WTC11 (cell line): ENCODE measurements around the gene AFAP1L2. TPM values are rescaled to one million over a fixed set of nuclear protein-coding genes. Genes with fewer than 3 reads are reported as not detected.

Experiments
- ATAC-seq: fragments of 200-7000 bp; cut with Tn5 transposase; 2 replicates; pipeline ENCODE4 v1.10.0; 2021; ENCODE audit warnings: mild to moderate bottlenecking, moderate library complexity
- CTCF ChIA-PET: fragments of 300-600 bp; sonication (Branson Sonifier 250); formaldehyde crosslinking; loops from one replicate; lab custom pipeline; 2021; ENCODE audit warnings: antibody characterized with exemption; lab: Charles Lee
- POLR2A ChIA-PET: fragments of 350-600 bp; sonication (Branson Sonifier 250); formaldehyde crosslinking; loops from one replicate; lab custom pipeline; 2021; ENCODE audit warnings: antibody characterized with exemption; lab: Charles Lee
- DNase-seq: peaks from one replicate; pipeline ENCODE4 v3.0.0; 2021; ENCODE audit warnings: low spot score
- H3K27ac Mint-ChIP-seq: 2 replicates; pipeline ENCODE4 v1.8.0; 2021; ENCODE audit warnings: mixed read lengths
- H3K27me3 Mint-ChIP-seq: 2 replicates; pipeline ENCODE4 v1.8.0; 2021; ENCODE audit warnings: low read depth, mild to moderate bottlenecking, moderate library complexity, mixed read lengths
- H3K36me3 Mint-ChIP-seq: 2 replicates; pipeline ENCODE4 v1.8.0; 2021; ENCODE audit warnings: mixed read lengths
- H3K4me1 Mint-ChIP-seq: 2 replicates; pipeline ENCODE4 v1.8.0; 2022; ENCODE audit warnings: mixed read lengths
- H3K4me3 Mint-ChIP-seq: 2 replicates; pipeline ENCODE4 v1.8.0; 2021; ENCODE audit warnings: mild to moderate bottlenecking, moderate library complexity, mixed read lengths
- H3K9me3 Mint-ChIP-seq: 2 replicates; pipeline ENCODE4 v1.8.0; 2021; ENCODE audit warnings: mixed read lengths
- AR ChIP-seq: fragments of 250-450 bp; sonication (Bioruptor Pico); IDR thresholded peaks from 2 replicates; pipeline ENCODE4 v1.9.0; 2021; ENCODE audit warnings: mild to moderate bottlenecking
- ARID4B ChIP-seq: sonication (generic); formaldehyde crosslinking; IDR thresholded peaks from 2 replicates; pipeline ENCODE4 v1.8.0; 2023; ENCODE audit warnings: missing genetic modification reagents, mild to moderate bottlenecking, borderline replicate concordance
- ATF1 ChIP-seq: sonication (generic); formaldehyde crosslinking; IDR thresholded peaks from 2 replicates; pipeline ENCODE4 v1.8.1; 2023; ENCODE audit warnings: mild to moderate bottlenecking, moderate library complexity, missing genetic modification reagents
- CBFB ChIP-seq: sonication (generic); formaldehyde crosslinking; IDR thresholded peaks from 2 replicates; pipeline ENCODE4 v1.8.1; 2022; ENCODE audit warnings: mild to moderate bottlenecking, low read depth, missing genetic modification reagents
- CREM ChIP-seq: sonication (generic); formaldehyde crosslinking; IDR thresholded peaks from 2 replicates; pipeline ENCODE4 v1.8.1; 2022; ENCODE audit warnings: mild to moderate bottlenecking, missing genetic modification reagents, moderate library complexity
- E2F4 ChIP-seq: sonication (generic); formaldehyde crosslinking; IDR thresholded peaks from 2 replicates; pipeline ENCODE4 v1.8.1; 2022; ENCODE audit warnings: low read depth, mild to moderate bottlenecking, moderate library complexity, missing genetic modification reagents, borderline replicate concordance
- ERG ChIP-seq: fragments of 250-450 bp; sonication (Bioruptor Pico); IDR thresholded peaks from 2 replicates; pipeline ENCODE4 v1.8.0; 2021; ENCODE audit warnings: mild to moderate bottlenecking
- GABPB1 ChIP-seq: sonication (generic); formaldehyde crosslinking; IDR thresholded peaks from 2 replicates; pipeline ENCODE4 v1.8.1; 2023; ENCODE audit warnings: mild to moderate bottlenecking, missing genetic modification reagents
- GRHL2 ChIP-seq: fragments of 250-450 bp; sonication (Bioruptor Pico); IDR thresholded peaks from 2 replicates; pipeline ENCODE4 v1.8.0; 2022; ENCODE audit warnings: mild to moderate bottlenecking, moderate library complexity; ENCODE audit not compliant: insufficient replicate concordance, severe bottlenecking
- GTF2I ChIP-seq: fragments of 250-450 bp; sonication (Bioruptor Pico); conservative IDR thresholded peaks from 2 replicates; pipeline ENCODE4 v1.4.0; 2021; ENCODE audit warnings: mild to moderate bottlenecking
- JUN ChIP-seq: sonication (generic); formaldehyde crosslinking; IDR thresholded peaks from 2 replicates; pipeline ENCODE4 v1.8.0; 2023; ENCODE audit warnings: mild to moderate bottlenecking, missing genetic modification reagents
- NFE2L1 ChIP-seq: sonication (generic); formaldehyde crosslinking; IDR thresholded peaks from 2 replicates; pipeline ENCODE4 v1.8.1; 2023; ENCODE audit warnings: missing genetic modification reagents
- NR2C2 ChIP-seq: sonication (generic); formaldehyde crosslinking; IDR thresholded peaks from 2 replicates; pipeline ENCODE4 v1.8.0; 2022; ENCODE audit warnings: mild to moderate bottlenecking, missing genetic modification reagents
- OVOL2 ChIP-seq: fragments of 250-450 bp; sonication (Bioruptor Pico); IDR thresholded peaks from 2 replicates; pipeline ENCODE4 v1.9.0; 2021; ENCODE audit warnings: mild to moderate bottlenecking, borderline replicate concordance
- PRRX2 ChIP-seq: fragments of 250-450 bp; sonication (Bioruptor Pico); IDR thresholded peaks from 2 replicates; pipeline ENCODE4 v1.8.0; 2021; ENCODE audit warnings: mild to moderate bottlenecking
- STAT6 ChIP-seq: sonication (generic); formaldehyde crosslinking; conservative IDR thresholded peaks from 2 replicates; pipeline ENCODE4 v1.8.1; 2023; ENCODE audit warnings: mild to moderate bottlenecking, low read depth, missing genetic modification reagents, moderate library complexity
- ZBTB43 ChIP-seq: sonication (generic); formaldehyde crosslinking; IDR thresholded peaks from 2 replicates; pipeline ENCODE4 v1.8.1; 2023; ENCODE audit warnings: mild to moderate bottlenecking, missing genetic modification reagents
- ZNF138 ChIP-seq: sonication (generic); formaldehyde crosslinking; conservative IDR thresholded peaks from 2 replicates; pipeline ENCODE4 v1.8.1; 2022; ENCODE audit warnings: mild to moderate bottlenecking, moderate library complexity, missing genetic modification reagents
- ZNF317 ChIP-seq: sonication (generic); formaldehyde crosslinking; IDR thresholded peaks from 2 replicates; pipeline ENCODE4 v1.8.1; 2023; ENCODE audit warnings: low read depth, mild to moderate bottlenecking, moderate library complexity, missing genetic modification reagents, borderline replicate concordance
- ZNF396 ChIP-seq: fragments of 250-450 bp; sonication (Bioruptor Pico); IDR thresholded peaks from 2 replicates; pipeline ENCODE4 v1.8.0; 2021; ENCODE audit warnings: mild to moderate bottlenecking, moderate library complexity, borderline replicate concordance
- total RNA-seq: library from RNA; stranded (reverse); gene quantifications from 3 replicates; pipeline ENCODE4 v1.2.3, GENCODE V29; 2021

The AFAP1L2 gene
- total RNA-seq, 1 experiment from 2014 or later = 5.0 TPM

GRCh38 chr10:114420811-114421485, 16.6 kb upstream of the AFAP1L2 start:
- DNase-seq (no peak), ATAC-seq (no peak)
- POLR2A ChIA-PET = no interaction called here
- Mint-ChIP-seq H3K4me1 (no peaks in the 10 kb centered on the region), H3K27me3 (peaks cover 5% of the 10 kb centered on the region), H3K4me3 (no peak overlapping the region), H3K27ac (no peak overlapping the region), H3K36me3 (no peaks in the 10 kb centered on the region), H3K9me3 (peaks cover 15% of the 10 kb centered on the region)
- no peak for TF ChIP-seq ZNF396 (CRISPR knock-in tag)
- no peak for TF ChIP-seq ATF1 (CRISPR knock-in tag)
- no peak for TF ChIP-seq CBFB
- TF ChIP-seq ZNF317 (CRISPR knock-in tag) = no peak
- TF ChIP-seq ERG (CRISPR knock-in tag) = no peak
- TF ChIP-seq PRRX2 (CRISPR knock-in tag) = no peak
- CTCF ChIA-PET = no interaction called here

GRCh38 chr10:114418109-114418508, 13.8 kb upstream of the AFAP1L2 start:
- ChIA-PET POLR2A (no interaction called here), CTCF (no interaction called here)
- no peak overlapping the region for H3K27ac Mint-ChIP-seq
- ATAC-seq = no peak
- no peak overlapping the region for H3K4me3 Mint-ChIP-seq
- H3K9me3 Mint-ChIP-seq = peaks cover 10% of the 10 kb centered on the region
- no peak for DNase-seq
- H3K36me3 Mint-ChIP-seq = no peaks in the 10 kb centered on the region
- peaks cover 5% of the 10 kb centered on the region for H3K27me3 Mint-ChIP-seq
- no peaks in the 10 kb centered on the region for H3K4me1 Mint-ChIP-seq
- TF ChIP-seq GRHL2 (CRISPR knock-in tag) (no peak), NFE2L1 (CRISPR knock-in tag) (no peak), OVOL2 (CRISPR knock-in tag) (no peak), AR (CRISPR knock-in tag) (no peak), STAT6 (CRISPR knock-in tag) (no peak), GABPB1 (no peak), ZNF138 (CRISPR knock-in tag) (no peak), GTF2I (CRISPR knock-in tag) (no peak), JUN (no peak), ARID4B (CRISPR knock-in tag) (no peak), ZBTB43 (CRISPR knock-in tag) (no peak), E2F4 (CRISPR knock-in tag) (no peak), NR2C2 (CRISPR knock-in tag) (no peak), CREM (CRISPR knock-in tag) (no peak)
